Prostate gland (tissue), 2 donors: ENCODE measurements around the gene NOD2. TPM values are rescaled to one million over a fixed set of nuclear protein-coding genes. Genes with fewer than 3 reads are reported as not detected.
A peak's percentile ranks its signal among the peaks of the same experiment; 100 is the strongest.

Source experiments
- DNase-seq: peaks from one replicate; pipeline ENCODE4 v3.0.0-alpha.2; 2019; ENCODE audit warnings: low spot score
- H3K27ac ChIP-seq, 2 donors: fragments of 200-600 bp; sonication (generic); 2 replicates each; pipeline ENCODE4 v1.5.1; 2017 to 2019
- H3K27me3 ChIP-seq: fragments of 200-600 bp; sonication (generic); replicated peaks from 2 replicates; pipeline ENCODE4 v1.5.1; 2019; ENCODE audit not compliant: insufficient read depth
- H3K36me3 ChIP-seq, 2 donors: fragments of 200-600 bp; sonication (generic); 1 replicate in 1 of 2; 2 replicates in 1 of 2; pipeline versions ENCODE4 v1.5.1 to v1.8.1; 2017 to 2019
- H3K4me1 ChIP-seq: fragments of 200-600 bp; sonication (generic); replicated peaks from 2 replicates; pipeline ENCODE4 v1.5.1; 2019
- H3K4me3 ChIP-seq, 2 donors: fragments of 200-600 bp; sonication (generic); 2 replicates each; pipeline ENCODE4 v1.5.1; 2017 to 2019
- H3K9me3 ChIP-seq: fragments of 200-600 bp; sonication (generic); 2 replicates; pipeline ENCODE4 v1.5.1; 2017
- CTCF ChIP-seq, 4 experiments: fragments of 200-600 bp in 2 of 4; fragments of 450-650 bp in 2 of 4; sonication (generic) in 2 of 4; IDR thresholded peaks; 1 replicate in 3 of 4; 2 replicates in 1 of 4; pipeline ENCODE4 v1.5.1; 2016 to 2019; ENCODE audit warnings: antibody characterized with exemption in 4 of 4, mild to moderate bottlenecking in 2 of 4, moderate library complexity in 2 of 4
- POLR2A ChIP-seq: fragments of 450-650 bp; IDR thresholded peaks from one replicate; pipeline ENCODE4 v1.6.1; 2016; ENCODE audit warnings: antibody characterized with exemption, mild to moderate bottlenecking
- POLR2AphosphoS5 ChIP-seq: sonication (generic); formaldehyde crosslinking; IDR thresholded peaks from one replicate; pipeline ENCODE4 v1.6.1; 2017; ENCODE audit warnings: antibody characterized with exemption
- WGBS: methylation state at CpG from one replicate; pipeline ENCODE4 v1.1.5; 2018; 5-methylcytosine and 5-hydroxymethylcytosine counted together
- intact Hi-C: fragments of 100-400 bp; cut with DNase I; formaldehyde crosslinking; loops from one replicate; pipeline ENCODE4 v1.14.2; 2022
- total RNA-seq, 2 donors: library from RNA; depleted of rRNA; stranded (reverse); fragments of >200 nt; gene quantifications; one replicate each; pipeline ENCODE4 v1.1.0, GENCODE V29; 2016

Gene NOD2
- total RNA-seq, result 1 to 10 TPM; 2.8 to 5.6 TPM

GRCh38 chr16:50692999-50693781, at the start of gene NOD2:
TSS of gene NOD2 (plus strand) at chr16:50693606. CDS start at chr16:50699496, 5,890 bp downstream.
- intact Hi-C loops, result no loop called here
- Histone ChIP-seq H3K36me3 (no peaks in the 10 kb centered on the region), H3K4me1 (no peaks in the 10 kb centered on the region), H3K27ac (no peak within 1 kb of the TSS), H3K4me3 (peak within 1 kb of the TSS; percentile 30 to 41), H3K27me3 (no peaks in the 10 kb centered on the region), H3K9me3 (no peaks in the 10 kb centered on the region)
- TF ChIP-seq CTCF (IDR thresholded peaks at IDR 0.05), result no peak
- TF ChIP-seq POLR2A, result no peak
- no peak for TF ChIP-seq POLR2AphosphoS5
- no peak for DNase-seq
- WGBS, result 12% methylated on average over 51 of the region's 56 CpGs

- H3K4me1 ChIP-seq, result no peaks in the 10 kb centered on the region
- H3K4me3 ChIP-seq, result no peak overlapping the region
- DNase-seq, result no peak
- no peaks in the 10 kb centered on the region for H3K9me3 ChIP-seq
- TF ChIP-seq POLR2A (no peak), POLR2AphosphoS5 (no peak), CTCF (IDR thresholded peaks at IDR 0.05) (no peak)
- no peaks in the 10 kb centered on the region for H3K27me3 ChIP-seq
- intact Hi-C loops, result loop anchor here (5.0 kb wide), 1 partner anchor 272 kb away; no protein-coding TSS in a partner anchor
- no peak overlapping the region for H3K27ac ChIP-seq
- no peaks in the 10 kb centered on the region for H3K36me3 ChIP-seq
- 94% methylated on average over 5 of the region's 5 CpGs for WGBS
These were observed 49.2 kb upstream of the NOD2 start for GRCh38 chr16:50644245-50644644.

- H3K9me3 ChIP-seq, result no peaks in the 10 kb centered on the region
- no peak overlapping the region for H3K27ac ChIP-seq
- peak in 2 of 4 experiments; percentile 30 to 51 for TF ChIP-seq CTCF (IDR thresholded peaks at IDR 0.05)
- no peak for TF ChIP-seq POLR2AphosphoS5
- intact Hi-C loops, result loop anchor here (5.0 kb wide), 1 partner anchor 272 kb away; no protein-coding TSS in a partner anchor
- H3K4me1 ChIP-seq, result no peaks in the 10 kb centered on the region
- no peak overlapping the region for H3K4me3 ChIP-seq
- H3K36me3 ChIP-seq, result no peaks in the 10 kb centered on the region
- DNase-seq, result no peak
- no peaks in the 10 kb centered on the region for H3K27me3 ChIP-seq
- 48% methylated on average over 6 of the region's 6 CpGs for WGBS
These were observed 48.7 kb upstream of the NOD2 start for GRCh38 chr16:50644729-50645128.

GRCh38 chr16:50645563-50646220, 47.7 kb upstream of the NOD2 start:
- Histone ChIP-seq H3K4me1 (no peaks in the 10 kb centered on the region), H3K9me3 (no peaks in the 10 kb centered on the region), H3K27ac (no peak overlapping the region), H3K36me3 (no peaks in the 10 kb centered on the region), H3K4me3 (no peak overlapping the region), H3K27me3 (no peaks in the 10 kb centered on the region)
- no peak for TF ChIP-seq CTCF (IDR thresholded peaks at IDR 0.05)
- no peak for TF ChIP-seq POLR2A
- TF ChIP-seq POLR2AphosphoS5, result no peak
- 35% methylated on average over 20 of the region's 20 CpGs for WGBS
- intact Hi-C loops, result no loop called here
- no peak for DNase-seq

- TF ChIP-seq POLR2AphosphoS5 (no peak), CTCF (IDR thresholded peaks at IDR 0.05) (no peak), POLR2A (no peak)
- Histone ChIP-seq H3K4me1 (no peaks in the 10 kb centered on the region), H3K9me3 (no peaks in the 10 kb centered on the region), H3K36me3 (no peaks in the 10 kb centered on the region), H3K27me3 (no peaks in the 10 kb centered on the region), H3K4me3 (no peak overlapping the region), H3K27ac (no peak overlapping the region)
- WGBS, result 45% methylated on average over 8 of the region's 8 CpGs
- no peak for DNase-seq
- intact Hi-C loops, result no loop called here
These were observed 47.1 kb upstream of the NOD2 start for GRCh38 chr16:50646345-50646744.
